NB4 (cell line): ENCODE measurements around the gene GATAD1.
"Not testable (repeated sequence)": the region's sequence is repeated elsewhere in the genome, so short reads cannot be mapped to it uniquely, and the experiment has no call there.

Experiments used
- DNase-seq: peaks from one replicate; pipeline ENCODE4 v3.0.0; 2010; ENCODE audit warnings: low read depth
- H3K4me3 ChIP-seq: one replicate; pipeline ENCODE4 v1.5.1; 2011; ENCODE audit warnings: mild to moderate bottlenecking, low read depth, low read length, moderate library complexity
- CTCF ChIP-seq: IDR thresholded peaks from one replicate; pipeline ENCODE4 v1.5.1; 2012; ENCODE audit warnings: low read depth, low read length
- MAX ChIP-seq: IDR thresholded peaks from 2 replicates; pipeline ENCODE4 v1.6.1; 2011; ENCODE audit warnings: low read depth, low read length
- MYC ChIP-seq: IDR thresholded peaks from 2 replicates; pipeline ENCODE4 v1.6.1; 2011; ENCODE audit warnings: low read depth, low read length
- POLR2A ChIP-seq: IDR thresholded peaks from 2 replicates; pipeline ENCODE4 v1.6.1; 2011; ENCODE audit warnings: mild to moderate bottlenecking; ENCODE audit not compliant: insufficient read length; ENCODE audit errors: extremely low read depth

The GATAD1 gene

GRCh38 chr7:92466682-92467081 lies 19.4 kb downstream of the GATAD1 start:
- TF ChIP-seq POLR2A = no peak
- no peak for TF ChIP-seq MYC
- TF ChIP-seq MAX = no peak
- no peak for TF ChIP-seq CTCF
- no peak overlapping the region for H3K4me3 ChIP-seq
- DNase-seq = no peak

DNA sequence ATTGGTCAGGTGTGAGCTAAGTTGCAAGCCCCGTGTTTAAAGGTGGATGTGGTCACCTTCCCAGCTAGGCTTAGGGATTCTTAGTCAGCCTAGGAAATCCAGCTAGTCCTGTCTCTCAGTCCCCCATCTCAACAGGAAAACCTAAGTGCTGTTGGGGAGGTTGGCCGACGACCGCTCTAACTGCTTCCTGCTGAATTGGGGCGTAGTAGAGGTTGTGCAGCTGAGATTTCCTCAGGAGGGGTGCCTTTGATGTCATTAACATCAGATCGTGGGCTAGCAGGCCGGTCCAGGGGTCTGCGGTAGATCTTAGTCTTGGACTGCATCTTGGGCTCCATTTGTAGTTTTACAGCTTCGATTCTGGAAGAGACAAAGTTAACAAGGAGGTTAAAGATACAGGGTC lies 21.3 kb downstream of the GATAD1 start:
- H3K4me3 ChIP-seq, DNase-seq: not testable (repeated sequence)

DNA sequence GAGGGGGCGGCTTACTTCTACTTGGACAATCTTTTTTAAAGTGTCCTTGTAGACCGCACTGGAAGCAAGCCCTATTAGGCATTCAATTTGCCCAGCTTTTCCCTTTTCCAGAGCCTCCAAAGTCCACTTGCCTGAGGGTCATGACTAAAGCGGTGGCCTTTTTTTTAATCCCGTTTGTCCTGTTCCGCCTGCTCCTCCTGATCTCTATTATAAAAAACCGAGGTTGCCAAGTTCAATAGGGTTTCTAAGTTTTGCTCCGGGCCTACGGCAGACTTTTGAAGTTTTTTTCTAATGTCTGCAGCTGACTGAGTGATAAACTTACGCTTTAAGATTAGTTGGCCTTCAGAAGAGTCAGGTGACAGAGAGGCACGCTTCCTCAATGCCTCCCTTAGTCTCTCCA lies 26.7 kb downstream of the GATAD1 start:
- not testable (repeated sequence) for H3K4me3 ChIP-seq

DNA sequence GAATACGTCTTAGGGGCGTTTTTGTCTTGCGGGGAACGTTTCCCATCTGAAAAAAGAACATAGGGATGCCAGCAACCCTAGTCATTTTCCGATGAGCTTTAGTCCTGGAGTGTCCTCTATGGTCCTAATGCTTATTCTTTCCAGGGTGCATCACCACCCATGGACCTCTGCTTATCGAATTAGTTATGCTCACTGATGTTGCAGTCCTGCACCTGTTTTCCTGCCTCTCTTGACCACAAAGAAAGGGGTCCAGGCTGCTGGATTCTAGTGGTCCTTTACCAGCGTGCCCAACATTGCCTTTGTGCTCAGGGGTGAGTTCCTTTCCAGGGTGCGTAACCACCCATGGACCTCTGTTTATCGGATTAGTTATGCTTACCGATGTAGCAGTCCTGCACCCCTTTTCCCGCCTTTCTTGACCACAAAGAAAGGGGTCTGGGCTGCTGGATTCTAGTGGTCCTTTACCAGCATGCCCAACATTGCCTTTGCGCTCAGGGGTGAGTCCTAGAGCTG lies 28.0 kb downstream of the GATAD1 start:
- not testable (repeated sequence) for DNase-seq

More for the DNA sequence above, 26.7 kb downstream of the GATAD1 start:
- DNase-seq = not testable (repeated sequence)

GRCh38 chr7:92475851-92476590 lies 28.7 kb downstream of the GATAD1 start:
- H3K4me3 ChIP-seq, DNase-seq: not testable (repeated sequence)

More for the DNA sequence above, 28.0 kb downstream of the GATAD1 start:
- H3K4me3 ChIP-seq = not testable (repeated sequence)

- not testable (repeated sequence) for H3K4me3 ChIP-seq, DNase-seq
These were observed 30.4 kb downstream of the GATAD1 start, which contains the start of gene ERVW-1 for GRCh38 chr7:92477681-92478080. Gene ERVW-1 (minus strand): TSS chr7:92477946. CDS start chr7:92470381, 7,565 bp downstream.

- no peak overlapping the region for H3K4me3 ChIP-seq
- no peak for TF ChIP-seq MAX
- no peak for DNase-seq
These were observed 30.8 kb downstream of the GATAD1 start for GRCh38 chr7:92478095-92478494.

GRCh38 chr7:92478711-92479110 lies 31.4 kb downstream of the GATAD1 start:
- DNase-seq = no peak
- no peak for TF ChIP-seq CTCF
- no peak for TF ChIP-seq MYC
- TF ChIP-seq POLR2A = no peak
- no peak for TF ChIP-seq MAX
- H3K4me3 ChIP-seq = no peak overlapping the region

DNA sequence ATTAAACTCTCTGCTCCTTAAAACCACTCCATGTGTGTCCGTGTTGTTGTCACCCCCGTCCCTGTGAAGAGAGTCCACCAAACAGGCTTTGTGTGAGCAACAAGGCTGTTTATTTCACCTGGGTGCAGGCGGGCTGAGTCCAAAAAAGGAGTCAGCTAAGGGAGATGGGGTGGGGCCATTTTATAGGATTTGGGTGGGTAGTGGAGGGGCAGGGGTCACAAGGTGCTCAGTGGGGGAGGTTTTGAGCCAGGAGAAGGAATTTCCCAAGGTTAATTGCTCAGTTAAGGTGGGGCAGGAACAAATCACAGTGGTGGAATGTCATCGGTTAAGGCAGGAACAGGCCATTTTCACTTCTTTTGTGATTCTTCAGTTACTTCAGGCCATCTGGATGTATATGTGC lies 31.9 kb downstream of the GATAD1 start:
- H3K4me3 ChIP-seq, DNase-seq: not testable (repeated sequence)

DNA sequence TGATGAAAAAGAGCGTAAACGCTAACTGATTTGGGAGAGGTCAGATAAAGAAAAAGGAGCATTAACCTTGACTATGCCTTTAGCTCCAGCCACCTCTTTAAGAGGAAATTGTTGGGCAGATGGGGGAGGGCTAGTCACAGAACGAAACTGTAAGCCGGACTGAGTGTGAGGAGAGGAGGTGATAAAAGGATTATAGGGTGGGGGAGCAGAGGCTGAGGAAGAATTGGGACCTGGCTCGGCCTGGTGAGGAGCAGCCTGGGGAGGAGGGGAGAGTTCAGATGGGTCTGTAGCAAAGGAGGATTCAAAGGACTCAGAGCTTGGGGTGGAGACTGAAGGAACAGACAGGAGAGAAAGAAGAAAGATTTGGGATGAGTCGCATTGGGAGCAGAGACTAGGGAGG lies 36.3 kb downstream of the GATAD1 start:
- H3K4me3 ChIP-seq, DNase-seq: not testable (repeated sequence)

- not testable (repeated sequence) for H3K4me3 ChIP-seq, DNase-seq
These were observed 36.9 kb downstream of the GATAD1 start for GRCh38 chr7:92484226-92484625.
